SW480 (cell line): Measurements from ENCODE around the gene GNLY.

Experiments
- DNase-seq: peaks from one replicate; pipeline ENCODE4 v3.0.0-alpha.2; 2016; ENCODE audit warnings: low spot score

Gene GNLY

GRCh38 chr2:85684806-85685205, 9.4 kb upstream of the GNLY start:
- no peak for DNase-seq

- no peak for DNase-seq
Observed at GRCh38 chr2:85690932-85691331, 3.2 kb upstream of the GNLY start.

- no peak for DNase-seq
Observed at GRCh38 chr2:85692039-85692645, 2.0 kb upstream of the GNLY start.

- no peak for DNase-seq
Observed at GRCh38 chr2:85695121-85695520, 963 bp downstream of the GNLY start.

DNA sequence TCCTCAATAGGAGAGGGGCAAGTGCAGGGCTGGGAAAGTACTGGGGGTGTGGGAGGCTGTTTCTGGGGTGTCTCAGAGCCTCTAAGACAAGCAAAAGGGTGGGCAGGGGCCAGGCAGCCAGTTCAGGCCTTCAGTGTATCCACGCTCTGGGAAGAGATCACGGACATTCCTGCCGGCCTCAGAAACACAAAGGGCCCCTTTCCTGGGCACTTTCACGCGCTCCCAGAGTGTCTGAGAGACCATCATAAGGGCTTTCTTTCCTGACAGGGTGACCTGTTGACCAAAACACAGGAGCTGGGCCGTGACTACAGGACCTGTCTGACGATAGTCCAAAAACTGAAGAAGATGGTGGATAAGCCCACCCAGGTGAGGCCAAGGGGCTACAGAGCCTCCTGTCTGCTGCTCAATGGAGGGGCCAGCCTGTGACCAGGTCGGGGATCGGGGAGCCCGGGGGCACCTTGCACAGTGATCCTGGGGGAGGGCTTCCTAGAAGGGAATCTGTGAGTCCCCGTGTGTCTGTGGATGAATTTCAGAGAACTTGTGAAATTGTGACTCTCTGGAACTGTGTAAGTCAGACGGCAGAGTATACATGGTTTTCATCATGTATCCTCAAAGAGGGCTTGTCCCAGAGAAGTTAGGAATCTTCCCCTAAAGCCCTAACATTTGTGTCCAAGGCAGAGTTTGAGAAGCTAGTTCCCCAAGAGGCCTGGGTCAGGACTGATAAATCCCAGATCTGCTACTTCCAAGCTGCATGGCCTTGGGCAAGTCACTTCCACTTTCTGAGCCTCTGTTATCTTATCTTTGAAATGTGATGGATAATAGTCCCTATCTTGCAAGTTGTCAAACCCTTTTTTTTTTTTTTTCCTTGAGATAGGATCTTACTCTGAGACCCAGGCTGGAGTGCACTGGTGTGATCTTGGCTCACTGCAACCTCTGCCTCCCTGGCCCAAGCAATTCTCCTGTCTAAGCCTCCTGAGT, 1.8 kb downstream of the GNLY start:
- no peak for DNase-seq

DNA sequence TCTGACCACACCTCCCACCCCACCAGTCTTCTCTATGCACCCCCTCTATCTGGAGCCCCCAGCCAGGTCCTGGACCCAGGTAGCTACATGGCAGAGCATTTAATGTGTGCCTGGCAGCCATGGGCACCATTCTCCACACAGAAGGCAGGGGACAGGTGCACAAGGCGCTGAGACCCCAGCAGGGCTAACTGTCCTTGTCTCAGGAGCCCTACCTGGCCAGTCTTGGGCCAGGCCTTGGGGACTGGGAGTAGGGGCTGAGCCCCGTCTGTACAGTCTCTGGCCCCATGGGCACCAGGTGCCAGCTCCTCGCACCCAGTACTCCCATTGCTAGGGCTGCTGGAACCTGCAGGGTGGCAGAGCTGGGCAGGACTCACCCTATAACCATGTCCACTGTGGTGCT, 2.9 kb downstream of the GNLY start:
- DNase-seq: no peak

GRCh38 chr2:85697716-85698115, 3.6 kb downstream of the GNLY start:
- no peak for DNase-seq

DNA sequence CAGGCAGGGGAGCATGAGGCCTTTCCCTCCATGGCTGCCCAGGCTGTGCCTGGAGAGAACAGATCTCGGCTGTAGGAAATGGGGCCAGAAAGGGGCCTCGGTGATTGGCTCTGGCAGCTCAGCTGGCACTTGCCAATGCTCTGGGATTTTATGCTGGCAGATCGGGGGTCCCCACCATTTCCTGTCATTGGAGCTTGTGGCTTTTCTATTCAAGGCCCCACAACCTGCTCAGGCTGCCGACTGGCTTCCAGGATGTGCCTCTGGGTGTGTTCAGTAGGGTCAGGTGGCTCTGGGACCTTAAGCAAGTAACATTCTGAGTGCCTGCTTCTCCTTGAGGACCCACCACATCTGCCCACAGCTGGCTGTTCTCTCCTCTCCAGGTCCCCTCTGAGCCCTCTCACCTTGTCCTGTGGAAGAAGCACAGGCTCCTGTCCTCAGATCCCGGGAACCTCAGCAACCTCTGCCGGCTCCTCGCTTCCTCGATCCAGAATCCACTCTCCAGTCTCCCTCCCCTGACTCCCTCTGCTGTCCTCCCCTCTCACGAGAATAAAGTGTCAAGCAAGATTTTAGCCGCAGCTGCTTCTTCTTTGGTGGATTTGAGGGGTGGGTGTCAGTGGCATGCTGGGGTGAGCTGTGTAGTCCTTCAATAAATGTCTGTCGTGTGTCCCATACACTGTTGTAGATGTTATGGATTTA, 4.2 kb downstream of the GNLY start:
- no peak for DNase-seq

DNA sequence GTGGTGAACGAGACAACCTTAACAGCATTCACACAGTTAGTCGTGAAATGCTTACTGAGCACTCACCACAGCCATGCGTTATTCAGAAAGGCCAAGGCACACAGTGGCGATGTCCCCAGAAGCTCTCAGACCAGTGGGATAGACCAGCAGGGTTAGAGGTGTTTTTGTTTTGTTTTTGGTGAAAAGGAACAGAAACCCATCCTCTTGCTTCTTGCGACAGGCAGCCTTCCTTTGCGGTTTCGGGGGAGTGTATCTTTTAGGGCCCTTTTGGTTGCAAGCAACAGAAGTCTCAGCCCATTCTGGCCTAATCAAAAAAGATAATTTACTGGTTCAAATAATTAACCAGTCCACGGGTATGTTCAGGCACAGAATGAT, 4.7 kb downstream of the GNLY start:
- DNase-seq: no peak

GRCh38 chr2:85699325-85699724, 5.2 kb downstream of the GNLY start:
- DNase-seq: no peak

DNA sequence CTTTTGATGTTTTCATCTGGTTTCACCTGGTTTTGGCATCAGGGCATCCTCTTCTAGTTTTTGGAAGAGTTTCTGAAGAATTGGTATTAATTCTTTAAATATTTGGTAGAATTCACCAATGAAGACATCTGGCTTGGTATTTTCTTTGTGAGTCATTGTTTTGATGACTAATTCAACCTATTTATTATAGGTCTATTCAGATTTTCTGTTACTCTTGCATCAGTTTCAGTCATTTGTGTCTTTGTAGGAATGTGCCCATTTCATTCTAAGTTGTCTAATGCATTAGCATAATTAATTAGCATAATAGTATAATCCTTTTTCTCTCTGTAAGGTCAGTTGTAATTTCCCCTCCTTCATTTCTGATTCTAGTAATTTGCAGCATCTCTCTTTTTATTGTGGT, 8.0 kb downstream of the GNLY start:
- peak; percentile 86 for DNase-seq

DNA sequence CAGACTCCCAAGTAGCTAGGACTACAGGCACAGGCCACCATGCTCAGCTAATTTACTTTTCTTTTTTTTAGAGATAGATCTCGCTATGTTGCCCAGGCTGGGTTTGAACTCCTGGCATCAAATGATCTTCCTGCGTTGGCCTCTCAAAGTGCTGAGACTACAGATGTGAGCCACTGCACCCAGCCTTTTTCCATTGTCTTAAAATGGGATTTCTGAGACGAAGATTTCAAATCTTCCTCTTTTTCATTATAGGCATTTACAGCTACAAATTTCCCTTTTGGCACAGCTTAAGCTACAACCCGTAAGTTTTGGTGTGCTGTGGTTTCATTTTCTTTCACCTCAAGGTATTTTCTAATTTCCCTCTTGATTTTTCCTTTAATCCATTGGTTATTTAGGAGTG, 8.6 kb downstream of the GNLY start:
- DNase-seq: no peak

DNA sequence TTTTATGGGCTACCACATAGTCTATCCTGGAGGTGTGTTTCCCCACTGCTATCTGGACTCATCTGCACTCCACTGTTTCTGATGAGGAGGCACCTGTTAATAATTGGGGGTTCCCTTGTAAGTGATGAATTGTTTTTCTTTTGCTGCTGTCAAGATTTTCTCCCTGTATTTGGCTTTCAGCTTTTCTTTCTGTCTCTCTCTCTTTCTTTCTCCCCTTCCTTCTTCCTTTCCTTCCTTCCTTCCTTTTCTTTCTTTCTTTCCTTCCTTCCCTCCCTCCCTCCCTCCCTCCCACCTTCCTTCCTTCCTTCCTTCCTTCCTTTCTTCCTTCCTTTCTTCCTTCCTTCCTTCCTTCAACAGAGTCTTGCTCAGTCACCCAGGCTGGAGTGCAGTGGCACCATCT, 9.2 kb downstream of the GNLY start:
- DNase-seq: no peak

GRCh38 chr2:85704038-85704437, 9.9 kb downstream of the GNLY start:
- no peak for DNase-seq

- DNase-seq: peak; percentile 86
Observed at GRCh38 chr2:85704800-85705679, 10.9 kb downstream of the GNLY start.

- DNase-seq: peak; percentile 86
Observed at GRCh38 chr2:85705680-85706039, 11.5 kb downstream of the GNLY start.

DNA sequence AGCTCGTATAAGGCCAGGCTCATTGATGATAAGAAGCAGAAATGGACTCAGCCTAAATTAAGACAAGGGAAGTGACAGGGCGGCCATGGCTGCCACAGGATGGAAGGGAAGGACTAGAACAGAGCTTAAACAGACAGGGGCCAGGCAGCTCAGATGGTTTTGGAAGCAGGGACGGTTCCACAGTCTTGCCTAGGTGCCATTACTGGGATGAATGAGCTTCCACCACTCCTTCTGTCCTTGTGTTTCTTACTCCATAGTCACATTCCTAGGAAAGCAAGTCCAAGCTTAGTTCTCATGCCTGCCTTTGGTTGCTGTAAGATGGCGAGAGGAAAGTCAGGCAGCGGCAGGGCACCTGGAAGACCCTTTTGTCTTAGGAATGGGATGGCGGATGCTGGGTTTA, 11.9 kb downstream of the GNLY start:
- DNase-seq: no peak

DNA sequence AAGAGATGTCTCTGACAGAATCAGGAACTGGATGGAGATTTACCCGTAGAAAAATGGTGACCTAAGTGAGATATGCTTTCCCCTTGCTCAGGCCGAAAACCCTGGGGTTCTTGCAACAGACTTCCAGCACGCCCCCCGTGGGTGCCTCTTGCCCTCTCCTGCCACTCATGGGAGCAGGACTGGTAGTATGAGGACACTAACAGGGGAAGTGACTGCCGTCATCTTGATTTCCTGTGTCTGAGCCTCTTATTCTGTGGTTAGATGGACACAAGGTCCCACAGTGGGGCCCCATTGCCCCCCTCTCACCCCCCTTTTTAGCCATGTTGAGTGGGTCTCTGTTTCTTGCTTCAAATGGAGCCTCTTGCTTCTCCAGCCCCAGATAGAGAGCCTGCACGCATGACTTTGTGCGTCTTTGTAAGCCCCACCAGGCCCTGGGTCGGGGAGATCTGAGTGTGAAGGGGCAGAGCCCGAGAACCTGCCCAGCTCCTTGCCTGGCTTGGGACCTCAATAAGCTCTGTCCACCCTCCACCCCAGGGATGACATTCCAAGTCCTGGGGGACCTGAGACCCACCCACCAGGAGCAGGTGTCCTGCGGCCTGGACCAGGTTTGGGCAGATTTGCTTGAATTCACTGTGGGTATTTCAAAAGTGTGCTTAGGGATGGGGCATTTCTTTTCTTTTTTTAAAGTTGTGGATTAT, 12.6 kb downstream of the GNLY start:
- DNase-seq: no peak

- peak; percentile 87 for DNase-seq
Observed at GRCh38 chr2:85707304-85707703, 13.1 kb downstream of the GNLY start.

- DNase-seq: no peak
Observed at GRCh38 chr2:85708641-85709040, 14.5 kb downstream of the GNLY start.

DNA sequence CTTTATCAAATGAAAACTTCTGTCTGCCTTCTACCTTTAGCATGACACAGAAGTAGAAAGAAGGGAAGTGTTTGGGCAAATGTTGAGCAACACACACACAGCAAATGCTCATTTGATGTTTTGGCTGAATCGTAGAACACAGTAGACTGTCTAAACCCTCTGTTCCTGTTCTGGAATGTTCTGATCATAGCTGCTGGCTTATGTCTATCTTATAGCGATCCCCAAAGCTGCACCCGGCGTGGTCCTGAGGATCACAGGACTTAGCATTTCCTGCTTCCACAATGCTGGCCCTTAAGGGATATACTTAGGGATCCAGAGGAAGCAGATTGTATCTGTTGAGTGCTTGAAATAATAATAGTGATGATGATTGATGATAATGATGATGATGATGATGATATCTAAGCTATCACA, 15.2 kb downstream of the GNLY start:
- DNase-seq: no peak
